GM21737 (cell line): ENCODE measurements around the gene ACAD10.
"Not testable (repeated sequence)": the region's sequence is repeated elsewhere in the genome, so short reads cannot be mapped to it uniquely, and the experiment has no call there.

Source experiments
- ATAC-seq: cut with Tn5 transposase; IDR thresholded peaks from one replicate; pipeline ENCODE4 v1.9.1; 2021; ENCODE audit warnings: mild to moderate bottlenecking, moderate library complexity; ENCODE audit not compliant: unreplicated experiment

Gene ACAD10

DNA sequence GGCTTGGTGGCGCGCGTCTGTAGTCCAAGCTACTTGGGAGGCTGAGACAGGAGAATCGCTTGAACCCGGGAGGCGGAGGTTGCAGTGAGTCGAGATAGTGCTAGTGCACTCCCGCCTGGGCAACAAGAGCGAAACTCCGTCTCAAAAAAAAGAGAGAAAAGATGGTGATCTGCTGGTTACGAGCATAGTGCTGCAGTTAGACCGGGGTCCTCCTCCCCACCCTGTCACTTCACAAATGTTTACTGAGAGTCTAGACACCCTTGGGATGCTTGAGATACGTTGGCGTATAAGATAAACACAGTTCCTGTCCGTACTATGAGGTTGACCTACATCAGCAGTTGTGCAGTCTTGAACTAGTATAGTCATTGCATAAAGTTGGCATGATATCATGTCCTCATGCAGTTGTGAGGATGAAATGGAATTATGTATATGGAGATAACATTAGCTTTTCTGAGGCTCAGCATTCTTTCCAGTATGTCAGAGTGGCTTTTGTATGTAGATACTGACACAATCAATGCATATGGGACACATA is 787 bp downstream of the ACAD10 start:
- ATAC-seq = no peak

DNA sequence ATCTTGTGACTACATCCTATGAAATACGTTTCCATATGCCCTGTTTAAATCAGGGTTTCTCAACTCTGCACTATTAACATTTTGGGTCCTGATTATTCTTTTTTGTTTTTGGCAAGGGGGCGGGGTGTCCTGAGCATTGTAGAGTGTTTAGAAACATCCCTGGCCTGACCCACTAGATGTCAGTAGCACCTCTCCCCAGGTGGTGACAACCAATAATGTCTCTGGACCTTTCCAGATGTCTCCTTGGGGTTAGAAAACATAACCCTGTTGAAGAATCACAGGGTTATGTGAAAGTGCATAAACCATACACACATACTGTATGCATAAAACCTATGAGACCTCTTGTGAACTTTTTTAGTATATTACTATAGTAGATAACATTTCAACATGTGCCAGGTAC is 1.4 kb downstream of the ACAD10 start:
- ATAC-seq = no peak

DNA sequence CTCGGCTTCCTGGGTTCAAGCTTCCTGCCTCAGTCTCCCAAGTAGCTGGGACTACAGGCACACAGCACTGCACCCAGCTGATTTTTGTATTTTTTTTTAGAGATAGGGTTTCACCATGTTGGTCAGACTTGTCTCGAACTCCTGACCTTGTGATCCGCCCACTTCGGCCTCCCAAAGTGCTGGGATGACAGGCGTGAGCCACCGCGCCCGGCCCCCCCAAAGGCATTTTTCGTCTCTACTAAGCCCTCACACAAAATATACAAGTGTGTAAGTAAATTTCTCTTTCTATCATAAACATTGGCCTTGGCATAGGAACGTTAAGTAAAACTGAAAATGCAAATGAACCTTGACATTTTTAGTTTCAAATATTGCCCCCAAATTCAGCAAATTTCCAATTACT is 2.1 kb downstream of the ACAD10 start:
- no peak for ATAC-seq

DNA sequence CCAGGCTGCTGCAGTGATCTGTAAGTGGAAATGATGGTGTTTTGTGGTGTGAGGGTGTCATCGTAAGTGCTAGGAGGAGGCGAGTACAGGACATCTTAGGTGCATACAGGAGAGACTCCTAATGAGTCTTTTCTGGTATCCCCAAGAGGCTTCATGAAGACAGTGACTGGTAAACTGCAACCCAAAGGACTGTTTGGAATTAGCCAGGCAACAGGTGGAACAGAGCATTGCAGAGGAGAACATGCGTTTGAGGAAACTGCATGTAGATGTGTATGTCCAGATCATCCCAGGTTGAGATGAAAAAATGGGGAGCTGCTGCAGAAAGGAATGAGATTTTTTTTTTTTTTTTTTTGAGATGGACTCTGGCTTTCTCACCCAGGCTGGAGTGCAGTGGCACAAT is 5.4 kb downstream of the ACAD10 start:
- no peak for ATAC-seq

DNA sequence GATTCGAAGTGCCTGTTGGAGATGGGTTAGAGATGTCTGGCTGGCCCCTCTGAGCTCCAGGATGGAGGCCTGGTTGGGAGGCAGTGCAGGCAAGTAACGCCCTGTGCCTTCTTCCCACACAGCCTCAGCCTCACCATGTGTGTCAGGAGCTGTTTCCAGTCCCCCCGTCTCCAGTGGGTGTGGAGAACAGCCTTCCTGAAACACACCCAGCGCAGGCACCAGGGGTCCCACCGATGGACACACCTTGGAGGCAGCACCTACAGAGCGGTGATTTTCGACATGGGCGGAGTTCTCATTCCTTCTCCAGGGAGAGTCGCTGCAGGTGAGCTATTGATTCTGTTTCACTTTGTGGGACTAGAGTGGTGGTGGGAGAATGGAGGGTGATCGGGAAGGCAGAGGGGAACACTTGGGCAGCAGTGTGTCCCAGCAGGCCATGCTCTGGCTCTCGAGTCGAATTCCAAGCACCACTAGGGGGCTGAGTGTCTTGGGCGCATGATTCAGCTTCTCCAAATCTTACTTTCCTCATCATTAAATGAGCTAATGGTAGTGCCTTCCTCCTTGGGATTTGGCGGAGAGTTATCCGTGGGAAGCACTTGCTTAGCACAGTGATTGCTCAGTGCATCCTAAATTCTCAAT is 6.8 kb downstream of the ACAD10 start:
- no peak for ATAC-seq

DNA sequence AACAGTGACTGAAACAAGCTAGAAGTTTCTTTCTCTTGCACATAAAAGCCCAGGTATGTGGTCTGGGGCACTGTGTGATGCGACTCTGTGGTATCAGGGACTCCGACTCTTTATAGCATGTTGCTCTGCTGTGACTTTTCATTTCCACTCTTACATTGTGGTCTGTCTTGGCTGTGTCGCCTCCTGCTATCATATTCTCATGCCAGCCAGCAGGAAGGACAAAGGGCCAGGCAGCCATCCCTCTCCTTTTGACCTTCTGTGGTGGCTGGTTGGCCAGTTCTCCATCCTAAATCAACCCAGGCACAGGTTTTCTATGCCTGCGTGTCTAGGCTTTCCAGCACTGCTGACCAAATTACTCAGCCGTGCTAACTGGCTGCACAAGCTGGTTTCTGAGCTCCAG is 8.0 kb downstream of the ACAD10 start:
- ATAC-seq = no peak

DNA sequence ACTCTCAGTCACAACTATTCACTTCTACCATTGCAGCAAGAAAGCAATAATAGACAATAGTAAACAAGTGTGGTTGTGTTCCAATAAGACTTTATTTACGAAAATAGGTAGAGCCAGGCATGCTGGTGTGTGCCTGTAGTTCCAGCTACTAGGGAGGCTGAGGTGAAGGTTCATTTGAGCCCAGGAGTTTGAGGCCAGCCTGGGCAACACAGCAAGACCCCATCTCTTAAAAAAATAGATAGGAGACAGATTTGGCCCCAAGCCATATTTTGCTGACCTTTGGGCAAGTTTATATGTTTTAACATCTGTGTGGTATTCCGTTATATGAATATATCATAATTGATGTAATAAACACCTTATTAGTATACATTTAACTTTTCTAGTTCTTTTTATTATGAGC is 14.1 kb downstream of the ACAD10 start:
- ATAC-seq = no peak

DNA sequence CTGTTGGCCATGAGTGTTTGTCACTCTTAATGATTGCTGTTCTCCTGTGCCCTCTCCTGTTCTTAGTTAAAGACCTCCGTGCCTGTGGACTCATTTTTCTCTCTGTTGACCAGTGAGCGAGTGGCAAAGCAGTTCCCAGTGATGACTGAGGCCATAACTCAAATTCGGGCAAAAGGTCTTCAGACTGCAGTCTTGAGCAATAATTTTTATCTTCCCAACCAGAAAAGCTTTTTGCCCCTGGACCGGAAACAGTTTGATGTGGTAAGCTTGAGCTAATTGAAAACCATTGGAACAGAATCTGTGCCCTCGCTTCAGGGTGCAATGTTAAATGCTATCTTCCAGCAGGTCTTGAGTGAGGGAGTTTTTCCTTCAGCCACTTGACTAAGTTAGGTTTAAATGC is 19.8 kb downstream of the ACAD10 start:
- ATAC-seq = no peak

DNA sequence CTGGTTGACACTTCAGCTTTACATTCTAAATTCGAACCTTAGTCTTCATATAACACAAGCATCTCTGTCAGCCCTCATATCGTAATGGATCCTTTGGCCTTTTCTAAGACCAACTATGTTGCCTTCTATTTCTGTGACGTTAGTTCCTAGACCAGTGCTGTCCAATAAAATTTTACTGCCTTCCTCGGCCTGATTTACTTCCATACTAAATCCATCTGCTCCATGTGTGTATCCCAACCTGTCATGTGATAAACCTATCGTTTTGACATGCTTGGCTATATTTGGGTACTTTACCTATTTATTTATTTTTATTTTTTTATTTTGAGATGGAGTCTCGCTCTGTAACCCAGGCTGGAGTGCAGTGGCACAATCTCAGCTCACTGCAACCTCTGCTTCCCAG is 20.3 kb downstream of the ACAD10 start:
- ATAC-seq = no peak

DNA sequence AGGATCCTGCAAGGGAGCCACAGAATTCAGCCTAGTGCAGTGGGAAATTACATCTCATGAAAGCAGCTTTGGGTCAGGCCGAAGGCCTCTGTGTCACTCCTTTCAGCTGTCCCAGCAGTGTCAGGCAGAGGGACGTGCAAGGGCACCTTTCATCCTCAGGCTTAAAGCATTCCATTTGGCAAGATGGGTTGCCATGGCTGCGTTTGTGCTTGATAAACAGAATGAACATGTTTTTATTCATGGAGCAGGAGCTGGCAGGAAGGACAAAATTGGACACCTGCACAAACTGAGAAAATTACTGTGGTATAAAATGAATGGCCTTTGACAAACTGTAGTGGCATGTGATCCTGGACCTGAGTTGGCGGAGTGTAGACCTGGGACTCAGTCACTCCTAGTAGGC is 29.4 kb downstream of the ACAD10 start:
- no peak for ATAC-seq

DNA sequence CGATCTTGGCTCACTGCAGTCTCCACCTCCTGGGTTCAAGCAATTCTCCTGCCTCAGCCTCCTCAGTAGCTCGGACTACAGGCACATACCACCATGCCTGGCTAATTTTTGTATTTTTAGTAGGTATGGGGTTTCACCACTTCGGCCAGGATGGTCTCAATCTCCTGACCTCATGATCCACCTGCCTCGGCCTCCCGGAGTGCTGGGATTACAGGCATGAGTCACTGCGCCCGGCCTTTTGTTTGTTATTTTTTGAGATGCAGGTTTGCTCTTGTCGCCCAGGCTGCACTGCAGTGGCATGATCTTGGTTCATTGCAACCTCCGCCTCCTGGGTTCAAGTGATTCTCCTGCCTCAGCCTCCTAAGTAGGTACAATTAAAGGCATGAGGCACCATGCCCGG is 33.5 kb downstream of the ACAD10 start:
- ATAC-seq = not testable (repeated sequence)

DNA sequence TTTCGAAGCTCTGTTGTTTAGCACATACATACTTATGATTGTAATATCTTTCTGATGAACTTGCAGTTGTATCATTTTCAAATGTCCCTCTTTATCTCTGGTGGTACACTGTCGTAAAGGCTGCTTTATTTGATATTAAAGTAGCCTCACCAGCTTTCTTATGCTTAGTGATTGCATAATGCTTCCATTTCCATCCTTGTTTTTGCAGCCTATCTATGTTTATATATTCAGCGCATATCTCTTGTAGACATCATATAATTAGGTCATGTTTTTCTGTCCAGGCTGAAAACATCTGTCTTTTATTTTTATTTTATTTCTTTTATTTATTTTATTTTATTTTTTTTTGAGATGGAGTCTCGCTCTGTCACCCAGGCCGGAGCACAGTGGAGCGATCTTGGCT is 34.6 kb downstream of the ACAD10 start:
- ATAC-seq = no peak

DNA sequence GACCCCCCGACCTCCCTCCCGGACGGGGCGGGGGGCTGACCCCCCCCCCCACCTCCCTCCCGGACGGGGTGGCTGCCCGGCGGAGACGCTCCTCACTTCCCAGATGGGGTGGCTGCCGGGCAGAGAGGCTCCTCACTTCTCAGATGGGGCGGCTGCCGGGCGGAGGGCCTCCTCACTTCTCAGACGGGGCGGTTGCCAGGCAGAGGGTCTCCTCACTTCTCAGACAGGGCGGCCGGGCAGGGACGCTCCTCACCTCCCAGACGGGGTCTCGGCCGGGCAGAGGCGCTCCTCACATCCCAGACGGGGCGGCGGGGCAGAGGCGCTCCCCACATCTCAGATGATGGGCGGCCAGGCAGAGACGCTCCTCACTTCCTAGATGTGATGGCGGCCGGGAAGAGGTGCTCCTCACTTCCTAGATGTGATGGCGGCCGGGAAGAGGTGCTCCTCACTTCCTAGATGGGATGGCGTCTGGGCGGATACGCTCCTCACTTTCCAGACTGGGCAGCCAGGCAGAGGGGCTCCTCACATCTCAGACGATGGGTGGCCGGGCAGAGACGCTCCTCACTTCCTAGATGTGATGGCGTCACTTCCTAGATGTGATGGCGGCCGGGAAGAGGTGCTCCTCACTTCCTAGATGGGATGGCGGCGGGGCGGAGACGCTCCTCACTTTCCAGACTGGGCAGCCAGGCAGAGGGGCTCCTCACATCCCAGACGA is 38.0 kb downstream of the ACAD10 start:
- not testable (repeated sequence) for ATAC-seq

DNA sequence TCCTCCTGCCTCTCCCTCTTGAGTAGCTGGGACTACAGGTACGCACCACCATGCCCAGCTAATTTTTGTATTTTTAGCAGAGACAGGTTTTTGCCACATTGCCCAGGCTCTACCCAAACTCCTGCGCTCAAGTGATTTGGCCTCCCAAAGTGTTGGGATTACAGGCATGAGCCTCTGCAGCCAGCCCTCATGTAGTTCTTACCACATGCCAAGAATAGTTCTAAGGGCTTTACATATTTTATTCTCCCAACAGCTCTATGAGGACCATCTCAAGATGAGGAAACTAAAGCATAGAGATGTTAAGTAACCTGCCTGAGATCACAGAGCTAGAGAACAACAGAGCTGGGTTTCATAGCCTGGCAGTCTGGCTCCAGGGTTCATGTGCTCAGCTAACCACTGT is 42.9 kb downstream of the ACAD10 start:
- ATAC-seq = no peak

DNA sequence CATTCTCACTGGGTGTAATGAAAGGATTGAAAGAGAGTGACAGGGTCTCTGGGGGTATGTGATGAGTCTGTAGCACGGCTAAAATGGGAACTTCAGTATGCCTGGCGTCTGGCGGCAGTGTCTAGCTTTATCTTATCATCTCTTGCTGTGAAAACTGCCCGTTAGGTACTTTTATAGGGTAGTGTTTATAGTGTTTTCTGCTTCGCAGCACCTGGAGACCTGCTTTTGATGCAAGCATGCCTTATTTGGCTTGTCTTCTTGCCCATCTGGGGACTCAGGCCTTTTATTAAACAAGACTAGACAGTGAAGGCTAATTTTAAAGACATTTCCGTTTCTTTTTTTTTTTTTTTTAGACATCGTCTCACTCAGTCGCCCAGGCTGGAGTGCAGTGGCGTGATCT is 44.6 kb downstream of the ACAD10 start:
- no peak for ATAC-seq

DNA sequence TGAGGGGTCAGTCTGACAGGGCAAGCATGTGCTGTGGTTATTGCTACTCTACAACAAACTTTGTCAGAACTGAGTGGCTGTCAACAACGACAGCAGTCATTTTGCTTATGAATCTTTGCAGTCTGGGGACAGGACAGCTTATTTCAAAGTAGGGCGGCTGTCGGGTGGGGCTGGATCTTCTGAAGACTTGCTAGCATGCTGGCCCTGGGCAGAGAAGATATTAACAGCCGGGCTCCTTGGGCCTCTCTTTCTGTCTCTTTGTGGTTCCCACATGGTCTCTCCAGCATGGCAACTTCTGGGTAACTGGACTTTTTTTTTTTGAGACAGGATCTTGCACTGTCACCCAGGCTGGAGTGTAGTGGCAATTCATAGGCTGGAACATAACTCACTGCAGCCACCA is 46.9 kb downstream of the ACAD10 start:
- ATAC-seq = no peak

DNA sequence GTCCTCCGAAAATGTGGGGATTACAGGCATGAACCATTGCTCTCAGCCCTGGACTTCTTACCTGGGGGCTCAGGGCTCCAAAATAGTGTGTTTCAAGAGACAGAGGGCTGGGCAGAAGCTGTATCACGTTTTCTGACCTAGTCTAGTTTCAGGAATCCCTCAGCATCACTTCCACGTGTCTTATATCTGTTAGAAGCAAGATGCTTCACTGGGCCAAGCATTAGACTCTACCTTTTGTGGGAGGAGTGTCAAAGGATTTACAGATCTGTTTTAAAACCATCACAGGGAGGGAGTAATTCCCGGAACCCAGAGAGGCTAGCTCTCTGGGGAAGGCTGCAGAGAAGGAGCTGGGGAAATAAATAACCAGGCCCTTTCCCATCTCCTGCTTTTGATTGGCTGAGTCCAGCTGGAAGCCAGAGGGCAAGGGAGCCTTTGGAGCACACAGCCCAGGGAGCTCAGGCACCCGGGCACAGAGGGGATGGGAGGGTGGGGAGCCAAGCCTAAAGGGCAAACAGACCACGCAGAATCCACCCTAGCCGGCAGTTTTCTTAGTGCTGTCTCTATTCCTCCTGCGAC is 47.6 kb downstream of the ACAD10 start:
- ATAC-seq = no peak

DNA sequence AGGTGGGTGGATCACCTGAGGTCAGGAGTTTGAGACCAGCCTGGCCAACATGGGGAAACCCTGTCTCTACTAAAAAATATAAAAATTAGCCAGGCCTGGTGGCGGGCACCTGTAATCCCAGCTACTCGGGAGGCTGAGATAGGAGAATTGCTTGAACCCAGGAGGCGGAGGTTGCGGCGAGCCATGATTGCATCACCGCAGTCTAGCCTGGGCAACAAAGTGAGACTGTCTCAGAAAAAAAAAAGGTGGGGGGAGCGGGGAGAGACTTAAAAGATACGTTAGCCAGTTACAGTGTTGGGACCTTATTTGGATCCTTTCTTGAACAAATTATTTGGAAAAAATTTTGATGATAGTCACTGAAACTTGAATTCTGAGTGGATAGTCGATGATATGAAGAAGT is 53.7 kb downstream of the ACAD10 start:
- not testable (repeated sequence) for ATAC-seq

DNA sequence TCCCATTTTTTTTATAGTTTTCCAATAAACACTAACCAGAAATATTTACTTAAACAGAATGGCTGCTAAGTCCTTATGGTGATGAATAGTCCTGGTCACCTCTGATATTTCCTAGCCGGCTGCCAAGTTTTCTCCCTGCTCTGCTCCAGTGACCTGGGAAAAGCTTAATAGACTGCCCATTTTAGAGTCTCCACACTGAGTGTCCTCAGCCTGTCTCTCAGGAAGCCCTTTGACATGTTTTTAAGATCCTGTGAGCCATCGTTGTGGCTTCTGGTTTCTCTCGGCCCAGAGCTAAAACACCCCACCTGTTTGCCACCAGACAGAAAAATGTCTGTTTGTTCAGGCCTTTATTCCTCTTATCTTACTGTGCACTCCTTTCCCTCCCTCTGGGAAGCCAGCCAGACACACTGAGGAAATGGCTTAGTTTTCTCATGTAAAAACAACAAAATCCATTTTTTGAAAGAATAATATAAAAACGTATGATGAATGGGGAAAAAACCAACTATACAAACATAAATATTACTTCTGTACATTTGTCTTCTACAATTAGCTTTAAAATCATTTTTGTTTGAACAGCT is 55.5 kb downstream of the ACAD10 start:
- ATAC-seq = no peak

DNA sequence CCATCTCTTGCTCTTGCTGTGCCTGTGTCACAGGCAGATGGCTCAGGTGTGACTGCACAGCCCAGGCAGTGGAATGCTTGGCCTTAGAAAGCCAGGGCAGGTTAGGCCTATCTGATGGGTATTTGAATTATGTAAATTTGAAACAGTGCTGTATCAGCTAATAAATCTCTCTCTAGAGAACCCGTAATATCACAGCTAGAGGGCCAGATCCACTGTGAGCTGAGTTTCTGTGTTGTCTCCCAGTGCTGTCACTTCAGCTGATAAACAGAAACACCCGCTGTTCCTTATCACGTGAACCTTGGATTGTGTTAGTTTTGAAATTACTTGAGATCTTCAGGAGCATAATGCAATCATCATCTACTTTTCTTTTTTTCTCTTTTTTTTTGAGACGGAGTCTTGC is 59.4 kb downstream of the ACAD10 start:
- ATAC-seq = no peak

DNA sequence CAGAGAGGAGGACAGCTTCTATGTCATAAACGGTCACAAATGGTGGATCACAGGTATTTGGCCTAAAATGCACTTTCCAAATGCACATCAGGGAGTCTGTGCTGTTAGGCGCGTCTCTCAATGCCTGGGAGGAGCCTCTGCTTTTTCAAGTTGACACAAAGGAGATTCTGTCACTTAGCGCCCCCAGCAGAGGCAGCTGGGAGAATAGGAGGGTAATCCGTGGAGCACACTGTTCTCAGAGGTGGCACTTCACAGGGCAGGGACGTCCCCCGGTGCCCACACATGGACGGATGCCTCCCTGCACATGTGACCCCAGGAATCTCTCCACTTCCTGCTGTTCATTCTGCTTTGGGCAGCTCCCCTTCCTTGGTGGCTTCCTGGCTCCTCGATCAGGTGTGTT is 61.5 kb downstream of the ACAD10 start:
- ATAC-seq = no peak

DNA sequence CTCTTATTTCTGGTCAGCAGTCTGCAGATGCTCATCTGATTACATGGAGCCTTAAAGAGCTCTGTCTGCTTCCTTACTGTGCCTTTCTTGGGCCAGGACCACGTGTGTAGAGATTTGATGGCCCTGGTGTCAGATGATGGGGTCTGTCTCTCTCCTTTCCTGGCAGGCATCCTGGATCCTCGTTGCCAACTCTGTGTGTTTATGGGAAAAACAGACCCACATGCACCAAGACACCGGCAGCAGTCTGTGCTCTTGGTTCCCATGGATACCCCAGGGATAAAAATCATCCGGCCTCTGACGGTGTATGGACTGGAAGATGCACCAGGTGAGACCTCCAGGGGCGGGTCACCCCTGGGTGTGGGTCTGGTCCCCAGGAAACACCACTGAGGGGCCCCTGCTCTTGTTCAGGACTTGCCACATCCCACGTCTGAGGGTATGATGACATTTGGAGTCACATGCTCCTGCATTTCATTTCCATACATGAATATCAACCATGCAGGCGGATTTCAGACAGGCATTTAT is 62.4 kb downstream of the ACAD10 start:
- no peak for ATAC-seq
